Subcutaneous adipose tissue (tissue), 4 donors: ENCODE data around the gene RUVBL1. TPM values are rescaled to one million over a fixed set of nuclear protein-coding genes. Genes with fewer than 3 reads are reported as not detected.

Source experiments
- total RNA-seq, 4 donors: library from RNA; depleted of rRNA; stranded (reverse); fragments of >200 nt; gene quantifications; one replicate each; pipeline ENCODE4 v1.1.0, GENCODE V29; 2016
- TF ChIP-seq, protein P1 (sequence below): fragments of 450-650 bp; IDR thresholded peaks from one replicate; pipeline ENCODE4 v1.5.1; 2016; ENCODE audit warnings: low read depth, mild to moderate bottlenecking, control low read depth, antibody characterized with exemption, moderate library complexity

RUVBL1 gene
- total RNA-seq, 4 donors from 2014 or later = 14.1 to 29.3 (median 17.1) TPM

DNA sequence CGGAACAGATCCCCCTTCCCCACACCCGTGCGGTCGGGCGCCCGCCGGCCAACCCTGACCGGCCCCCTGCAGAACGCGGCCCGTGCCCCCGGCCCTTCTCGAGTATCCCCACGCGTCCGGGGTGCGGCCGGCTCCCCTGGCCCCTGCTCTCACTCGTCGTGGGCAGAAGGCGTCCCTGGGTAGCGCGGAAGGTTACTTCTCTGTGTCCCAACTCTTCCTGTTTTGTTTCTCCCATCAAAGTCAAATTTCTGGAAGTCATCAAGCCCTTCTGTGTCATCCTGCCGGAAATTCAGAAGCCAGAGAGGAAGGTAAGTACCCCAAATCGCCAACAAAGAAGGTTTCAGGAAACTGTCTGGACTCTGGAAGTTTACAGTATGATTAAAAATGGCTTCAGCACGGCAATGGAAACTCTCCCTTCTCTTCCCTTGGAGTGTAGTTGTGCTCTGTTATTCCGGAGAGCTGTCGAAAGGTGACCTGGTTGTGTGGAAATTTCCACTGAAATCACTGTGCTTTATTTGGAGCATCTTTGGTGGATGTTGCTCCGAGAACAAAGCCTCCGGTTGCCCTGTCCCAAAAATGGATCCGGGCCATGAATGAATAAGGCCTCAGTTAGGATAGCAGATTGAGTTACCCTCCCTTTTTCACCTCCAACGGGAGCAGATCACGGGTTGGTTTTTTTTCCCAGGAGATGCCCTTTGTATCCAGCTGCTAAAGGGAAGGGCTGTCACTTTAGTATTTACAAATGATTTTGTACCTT, 70.8 kb downstream of the RUVBL1 start:
- TF ChIP-seq, protein P1, sequence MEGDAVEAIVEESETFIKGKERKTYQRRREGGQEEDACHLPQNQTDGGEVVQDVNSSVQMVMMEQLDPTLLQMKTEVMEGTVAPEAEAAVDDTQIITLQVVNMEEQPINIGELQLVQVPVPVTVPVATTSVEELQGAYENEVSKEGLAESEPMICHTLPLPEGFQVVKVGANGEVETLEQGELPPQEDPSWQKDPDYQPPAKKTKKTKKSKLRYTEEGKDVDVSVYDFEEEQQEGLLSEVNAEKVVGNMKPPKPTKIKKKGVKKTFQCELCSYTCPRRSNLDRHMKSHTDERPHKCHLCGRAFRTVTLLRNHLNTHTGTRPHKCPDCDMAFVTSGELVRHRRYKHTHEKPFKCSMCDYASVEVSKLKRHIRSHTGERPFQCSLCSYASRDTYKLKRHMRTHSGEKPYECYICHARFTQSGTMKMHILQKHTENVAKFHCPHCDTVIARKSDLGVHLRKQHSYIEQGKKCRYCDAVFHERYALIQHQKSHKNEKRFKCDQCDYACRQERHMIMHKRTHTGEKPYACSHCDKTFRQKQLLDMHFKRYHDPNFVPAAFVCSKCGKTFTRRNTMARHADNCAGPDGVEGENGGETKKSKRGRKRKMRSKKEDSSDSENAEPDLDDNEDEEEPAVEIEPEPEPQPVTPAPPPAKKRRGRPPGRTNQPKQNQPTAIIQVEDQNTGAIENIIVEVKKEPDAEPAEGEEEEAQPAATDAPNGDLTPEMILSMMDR = no peak

DNA sequence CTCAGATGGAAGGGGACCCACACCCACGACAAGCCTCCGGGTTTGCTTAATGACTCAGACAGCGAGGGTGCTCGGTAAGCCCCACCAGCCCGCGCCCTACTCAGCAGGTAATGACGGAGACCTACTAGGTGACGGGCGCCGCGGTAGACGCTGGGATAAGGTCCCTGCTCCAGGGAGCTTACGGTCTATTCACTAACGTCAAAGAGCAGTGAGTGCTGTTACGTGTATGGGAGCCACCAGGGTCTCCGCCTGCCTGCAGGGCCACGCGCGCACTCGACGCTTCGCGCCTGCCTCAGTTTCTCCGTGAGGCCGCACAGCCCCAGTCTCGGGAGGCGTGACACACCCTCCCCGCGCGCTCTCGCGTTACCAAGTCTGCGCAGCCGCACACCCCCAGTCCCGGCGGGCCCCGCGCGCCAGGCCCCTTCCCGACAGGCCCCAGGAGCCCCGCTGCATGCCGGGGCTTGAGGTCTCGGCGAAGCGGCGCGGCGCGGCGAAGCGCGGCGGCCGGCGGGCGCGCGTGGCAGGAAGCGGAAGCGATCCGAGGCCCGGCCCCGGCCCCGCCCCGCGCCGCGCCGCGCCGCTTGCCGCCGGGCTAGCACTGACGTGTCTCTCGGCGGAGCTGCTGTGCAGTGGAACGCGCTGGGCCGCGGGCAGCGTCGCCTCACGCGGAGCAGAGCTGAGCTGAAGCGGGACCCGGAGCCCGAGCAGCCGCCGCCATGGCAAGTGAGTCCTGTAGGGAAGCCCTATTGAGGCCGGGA, 71.6 kb downstream of the RUVBL1 start, which contains the start of gene SEC61A1:
TSS of gene SEC61A1 (plus strand) at position 601 of the 758 bp plus-strand sequence. CDS start at position 717, 116 bp downstream.
- TF ChIP-seq, protein P1 = no peak

DNA sequence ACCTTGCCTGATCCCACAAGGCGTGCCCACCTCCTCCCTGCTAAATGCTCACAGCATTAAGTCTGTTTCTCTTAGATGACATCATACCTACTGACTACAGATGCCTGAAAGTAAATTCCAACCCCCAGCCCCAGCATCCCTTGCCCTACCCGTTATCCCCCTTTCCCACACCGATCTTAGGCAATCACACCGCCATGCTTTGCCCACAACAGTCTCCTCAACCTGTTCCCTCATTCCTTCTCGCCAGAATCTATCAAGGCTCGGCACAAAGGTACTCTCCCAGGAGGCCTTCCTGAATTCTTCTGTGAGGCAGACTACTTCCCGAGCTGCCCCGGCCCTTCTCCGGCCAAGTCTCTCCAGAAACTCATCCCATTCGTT, 72.2 kb downstream of the RUVBL1 start:
- TF ChIP-seq, protein P1 = no peak

DNA sequence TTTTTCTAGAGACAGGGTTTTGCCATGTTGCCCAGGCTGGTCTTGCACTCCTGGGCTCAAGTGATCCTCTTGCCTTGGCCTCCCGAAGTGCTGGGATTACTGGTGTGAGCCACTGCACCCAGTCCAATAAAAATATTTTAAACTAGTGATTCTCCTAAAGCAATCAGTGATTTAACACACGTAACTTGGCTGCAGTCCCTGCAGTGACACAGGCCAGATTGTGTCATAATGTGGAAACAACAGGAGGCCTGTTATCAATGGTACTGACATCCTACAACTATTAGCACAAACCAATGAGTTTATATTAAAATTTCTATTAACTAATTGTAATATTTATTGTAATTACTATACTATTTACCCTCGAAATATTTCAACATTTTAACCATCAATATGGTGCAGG, 73.0 kb downstream of the RUVBL1 start:
- TF ChIP-seq, protein P1 = no peak

DNA sequence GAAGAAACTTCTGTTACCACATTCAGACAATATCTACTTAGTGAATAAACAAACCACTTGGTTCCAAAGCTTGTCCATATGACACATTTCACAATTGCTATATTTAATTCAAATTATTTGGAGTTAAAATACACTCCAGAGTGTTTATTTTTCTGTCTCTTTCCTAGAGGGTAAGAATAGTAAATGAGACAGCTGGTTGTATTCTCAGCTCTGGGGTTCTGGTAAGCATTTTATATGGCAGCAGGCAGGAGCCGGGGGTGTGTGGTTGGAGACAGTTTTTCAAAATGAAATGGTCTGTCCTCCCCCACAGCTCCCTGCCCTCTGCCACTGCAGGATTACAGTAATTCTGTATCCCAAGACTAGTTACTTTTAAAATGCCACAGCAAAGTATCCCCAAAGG, 82.3 kb downstream of the RUVBL1 start:
- TF ChIP-seq, protein P1 = no peak

DNA sequence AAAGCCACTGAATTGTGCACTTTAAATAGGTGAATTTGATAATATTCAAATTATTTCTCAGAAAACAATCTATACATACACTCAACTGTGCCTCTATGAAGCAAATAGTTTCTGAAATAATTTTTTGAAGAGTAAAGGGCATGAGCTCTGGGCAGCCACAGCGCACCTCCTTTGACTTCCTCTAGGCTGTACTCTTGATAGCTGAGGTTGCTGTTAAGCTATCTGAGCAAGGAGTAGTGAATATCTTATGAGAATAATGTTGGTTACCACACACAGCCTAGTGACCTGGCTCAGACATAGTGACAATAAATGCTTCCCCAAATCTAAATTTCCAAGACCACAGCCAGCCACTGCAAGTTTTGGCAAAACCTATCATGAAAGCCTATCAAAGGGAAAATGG, 83.0 kb downstream of the RUVBL1 start:
- TF ChIP-seq, protein P1 = no peak

DNA sequence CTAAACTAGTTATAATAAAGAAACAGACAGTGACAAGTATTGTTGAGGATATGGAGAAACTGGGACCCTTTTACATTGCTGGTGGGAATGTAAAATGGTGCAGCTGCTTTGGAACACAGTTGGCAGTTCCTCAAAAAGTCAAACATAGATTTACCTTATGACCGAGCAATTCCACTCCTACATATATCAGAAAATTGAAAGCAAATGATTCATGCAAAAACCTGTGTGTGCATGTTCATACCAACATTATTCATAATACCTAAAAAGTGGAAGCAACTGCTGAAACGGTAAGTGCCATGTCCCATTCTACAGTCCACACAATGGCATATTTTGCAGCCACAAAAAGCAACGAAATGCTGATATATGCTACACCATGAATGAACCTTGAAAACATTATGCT, 83.6 kb downstream of the RUVBL1 start:
- TF ChIP-seq, protein P1 = no peak
